Peyer's patch (tissue), 4 donors: Measurements from ENCODE around the gene RBBP8. TPM values are rescaled to one million over a fixed set of nuclear protein-coding genes. Genes with fewer than 3 reads are reported as not detected.
A peak's percentile ranks its signal among the peaks of the same experiment; 100 is the strongest.

Experiments used
- DNase-seq, 3 donors: peaks; one replicate each; pipeline ENCODE4 v3.0.0-alpha.2; 2017 to 2019
- H3K27ac ChIP-seq, 4 donors: fragments of 200-600 bp; sonication (generic); one replicate each; pipeline ENCODE4 v1.5.1; 2016 to 2019
- H3K27me3 ChIP-seq, 2 donors: fragments of 200-600 bp; sonication (generic); one replicate each; pipeline ENCODE4 v1.5.1; 2019
- H3K36me3 ChIP-seq, 3 donors: fragments of 200-600 bp; sonication (generic); one replicate each; pipeline ENCODE4 v1.5.1; 2016 to 2019
- H3K4me1 ChIP-seq, 4 donors: fragments of 200-600 bp; sonication (generic); one replicate each; pipeline ENCODE4 v1.5.1; 2016 to 2019
- H3K4me3 ChIP-seq, 4 donors: fragments of 200-600 bp; sonication (generic); 1 replicate in 3 of 4; 2 replicates in 1 of 4; pipeline ENCODE4 v1.5.1; 2016 to 2019; ENCODE audit warnings: mild to moderate bottlenecking in 1 of 4
- H3K9me3 ChIP-seq, 4 donors: fragments of 200-600 bp; sonication (generic); one replicate each; pipeline ENCODE4 v1.5.1; 2016 to 2019; ENCODE audit warnings: mild to moderate bottlenecking in 1 of 4
- POLR2A ChIP-seq, 2 donors: fragments of 450-650 bp; IDR thresholded peaks; one replicate each; pipeline ENCODE4 v1.5.1; 2017; ENCODE audit warnings: antibody characterized with exemption in 2 of 2, mild to moderate bottlenecking in 2 of 2, moderate library complexity in 2 of 2
- small RNA-seq, 2 donors: library from RNA; depleted of rRNA; stranded (forward); fragments of <200 nt; gene quantifications; one replicate each; pipeline ENCODE3, GENCODE V24; 2016
- total RNA-seq, 4 donors: library from RNA; depleted of rRNA; stranded (reverse); fragments of >200 nt; gene quantifications; one replicate each; pipeline ENCODE4 v1.1.0, GENCODE V29; 2016
- TF ChIP-seq, protein P1 (sequence below), 6 experiments: fragments of 450-650 bp in 4 of 6; fragments of 200-600 bp in 2 of 6; sonication (generic) in 1 of 6; IDR thresholded peaks; one replicate each; pipeline ENCODE4 v1.5.1; 2017 to 2019; ENCODE audit warnings: antibody characterized with exemption in 6 of 6, mild to moderate bottlenecking in 3 of 6, moderate library complexity in 1 of 6

RBBP8 gene
- total RNA-seq, 4 donors from 2014 or later: 45.4 to 74.1 (median 52.7) TPM

DNA sequence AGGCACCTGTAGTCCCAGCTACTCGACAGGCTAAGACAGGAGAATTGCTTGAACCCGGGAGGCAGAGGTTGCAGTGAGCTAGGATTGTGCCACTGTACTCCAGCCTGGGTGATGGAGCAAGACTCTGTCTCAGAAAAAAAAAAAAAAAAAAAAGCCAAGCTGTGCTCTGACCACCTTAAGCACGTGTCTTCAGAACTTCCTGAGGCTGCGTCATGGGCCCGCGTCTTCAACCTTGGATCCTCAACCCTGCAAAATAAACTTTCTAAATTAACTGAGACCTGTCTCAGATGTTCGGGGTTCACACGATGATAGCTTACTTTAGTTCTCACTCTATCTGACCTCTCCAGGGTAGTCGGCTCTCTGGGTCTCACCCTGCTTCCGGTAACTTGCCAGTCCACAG is 136.4 kb downstream of the RBBP8 start:
- Histone ChIP-seq H3K4me3 (no peak overlapping the region), H3K27ac (peak overlapping the region in 3 of 4 donors; percentile 25 to 44 (median 35)), H3K9me3 (no peaks in the 10 kb centered on the region), H3K4me1 (peaks cover 0 to 7% (median 0%) of the 10 kb centered on the region in 4 donors), H3K36me3 (no peaks in the 10 kb centered on the region), H3K27me3 (no peaks in the 10 kb centered on the region)
- peak in 2 of 3 donors; percentile 29 to 55 for DNase-seq
- no peak for TF ChIP-seq POLR2A (IDR thresholded peaks at IDR 0.05)
- TF ChIP-seq, protein P1, sequence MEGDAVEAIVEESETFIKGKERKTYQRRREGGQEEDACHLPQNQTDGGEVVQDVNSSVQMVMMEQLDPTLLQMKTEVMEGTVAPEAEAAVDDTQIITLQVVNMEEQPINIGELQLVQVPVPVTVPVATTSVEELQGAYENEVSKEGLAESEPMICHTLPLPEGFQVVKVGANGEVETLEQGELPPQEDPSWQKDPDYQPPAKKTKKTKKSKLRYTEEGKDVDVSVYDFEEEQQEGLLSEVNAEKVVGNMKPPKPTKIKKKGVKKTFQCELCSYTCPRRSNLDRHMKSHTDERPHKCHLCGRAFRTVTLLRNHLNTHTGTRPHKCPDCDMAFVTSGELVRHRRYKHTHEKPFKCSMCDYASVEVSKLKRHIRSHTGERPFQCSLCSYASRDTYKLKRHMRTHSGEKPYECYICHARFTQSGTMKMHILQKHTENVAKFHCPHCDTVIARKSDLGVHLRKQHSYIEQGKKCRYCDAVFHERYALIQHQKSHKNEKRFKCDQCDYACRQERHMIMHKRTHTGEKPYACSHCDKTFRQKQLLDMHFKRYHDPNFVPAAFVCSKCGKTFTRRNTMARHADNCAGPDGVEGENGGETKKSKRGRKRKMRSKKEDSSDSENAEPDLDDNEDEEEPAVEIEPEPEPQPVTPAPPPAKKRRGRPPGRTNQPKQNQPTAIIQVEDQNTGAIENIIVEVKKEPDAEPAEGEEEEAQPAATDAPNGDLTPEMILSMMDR (IDR thresholded peaks at IDR 0.05): no peak

DNA sequence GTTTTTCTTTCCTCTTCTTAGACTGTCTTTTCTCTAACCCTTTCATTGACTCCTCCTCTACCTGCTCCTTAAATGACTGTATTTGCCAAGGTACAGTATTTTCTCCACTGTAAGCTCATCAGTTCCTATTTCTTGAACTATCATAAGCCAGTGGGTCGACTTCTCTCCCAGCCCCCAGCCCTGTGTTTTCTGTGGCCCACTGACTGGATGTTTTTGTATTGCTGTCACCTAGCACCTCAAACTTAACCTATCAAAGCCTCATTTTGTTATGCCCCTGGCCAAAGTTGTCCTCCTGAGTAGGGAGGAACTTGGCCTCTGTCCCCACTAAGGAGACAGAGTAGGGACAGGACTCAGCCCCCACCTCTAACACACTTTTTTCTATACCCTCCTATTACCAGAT is 136.8 kb downstream of the RBBP8 start:
- Histone ChIP-seq H3K36me3 (no peaks in the 10 kb centered on the region), H3K9me3 (no peaks in the 10 kb centered on the region), H3K27me3 (no peaks in the 10 kb centered on the region), H3K4me1 (peaks cover 0 to 7% (median 0%) of the 10 kb centered on the region in 4 donors), H3K4me3 (no peak overlapping the region), H3K27ac (peak overlapping the region in 3 of 4 donors; percentile 25 to 44 (median 35))
- no peak for DNase-seq
- no peak for TF ChIP-seq POLR2A (IDR thresholded peaks at IDR 0.05)
- TF ChIP-seq, protein P1 (IDR thresholded peaks at IDR 0.05): no peak

DNA sequence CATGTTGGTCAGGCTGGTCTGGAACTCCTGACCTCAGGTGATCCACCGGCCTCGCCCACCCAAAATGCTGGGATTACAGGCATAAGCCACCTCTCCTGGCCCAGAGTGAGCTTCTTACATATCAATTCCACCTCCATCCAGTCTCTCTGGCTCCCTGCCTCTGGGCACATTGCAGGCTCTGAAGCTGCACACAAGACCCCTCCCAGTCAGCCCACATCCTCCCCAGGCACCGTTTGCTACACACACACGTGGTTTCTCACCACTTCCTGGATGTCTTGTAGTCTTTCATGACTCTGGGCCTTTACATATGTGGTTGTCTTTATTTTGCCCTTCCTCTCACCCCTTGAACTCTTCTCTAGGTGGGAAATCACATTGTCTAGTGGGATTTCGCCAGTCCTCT is 138.2 kb downstream of the RBBP8 start:
- H3K27ac ChIP-seq: peak overlapping the region in 3 of 4 donors; percentile 30 to 68 (median 52)
- H3K27me3 ChIP-seq: no peaks in the 10 kb centered on the region
- H3K4me3 ChIP-seq: no peak overlapping the region
- H3K4me1 ChIP-seq: peaks cover 0 to 7% (median 0%) of the 10 kb centered on the region in 4 donors
- TF ChIP-seq, protein P1 (IDR thresholded peaks at IDR 0.05): no peak
- TF ChIP-seq POLR2A (IDR thresholded peaks at IDR 0.05): no peak
- no peaks in the 10 kb centered on the region for H3K9me3 ChIP-seq
- DNase-seq: peak in 2 of 3 donors; percentile 93
- no peaks in the 10 kb centered on the region for H3K36me3 ChIP-seq

DNA sequence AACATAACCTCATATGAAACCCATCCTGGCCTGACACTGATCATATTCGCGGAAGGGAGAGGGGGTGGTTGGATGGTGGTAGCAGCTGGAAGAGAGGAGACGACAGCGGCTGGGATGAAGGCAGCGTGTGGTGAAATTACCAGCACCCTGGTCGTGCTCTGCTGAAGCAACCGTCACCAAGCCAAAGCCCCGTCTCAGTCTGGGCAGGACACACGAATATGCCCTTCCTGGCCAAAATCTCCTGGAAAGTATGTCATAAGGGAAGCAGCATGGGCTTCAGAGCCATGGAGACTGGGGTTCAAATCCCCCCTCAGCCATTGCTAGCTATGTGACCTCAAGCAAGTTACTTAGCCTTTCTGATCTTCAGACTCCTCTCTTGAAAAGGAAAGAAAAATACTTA is 139.0 kb downstream of the RBBP8 start:
- peaks cover 0 to 7% (median 0%) of the 10 kb centered on the region in 4 donors for H3K4me1 ChIP-seq
- peak overlapping the region in 2 of 4 donors; percentile 20 to 68 for H3K27ac ChIP-seq
- no peaks in the 10 kb centered on the region for H3K9me3 ChIP-seq
- TF ChIP-seq, protein P1 (IDR thresholded peaks at IDR 0.05): no peak
- no peak for TF ChIP-seq POLR2A (IDR thresholded peaks at IDR 0.05)
- no peaks in the 10 kb centered on the region for H3K36me3 ChIP-seq
- H3K27me3 ChIP-seq: no peaks in the 10 kb centered on the region
- DNase-seq: peak in 1 of 3 donors; percentile 34
- H3K4me3 ChIP-seq: no peak overlapping the region

DNA sequence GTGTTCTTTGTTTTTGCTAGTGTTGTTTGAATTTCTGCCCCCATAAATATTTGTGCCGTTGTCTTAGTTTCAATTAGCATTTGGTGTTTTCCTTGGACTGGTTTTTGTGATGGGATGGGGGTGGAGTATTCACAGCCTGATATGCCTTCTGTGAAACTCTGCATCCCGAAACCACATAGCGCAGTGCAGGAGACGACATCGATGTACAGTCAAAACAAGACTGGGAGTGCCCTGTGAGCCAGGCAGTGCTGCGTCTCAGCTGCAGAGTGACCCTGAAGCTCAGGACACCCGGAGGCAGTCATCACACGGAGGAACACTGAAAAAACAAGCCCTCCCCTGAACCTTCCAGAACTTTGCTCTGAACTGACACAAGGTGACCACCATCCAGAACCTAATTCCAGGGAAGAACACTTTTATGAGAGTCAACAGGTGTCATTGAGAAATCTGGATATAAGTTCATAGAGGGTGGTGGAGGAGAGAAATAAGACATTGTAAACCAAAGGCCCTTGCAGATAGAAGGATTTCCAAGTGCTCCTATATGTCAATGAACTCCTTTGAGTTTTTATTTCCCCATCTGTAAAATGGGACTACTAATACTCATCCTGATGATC is 141.0 kb downstream of the RBBP8 start:
- Histone ChIP-seq H3K4me3 (no peak overlapping the region), H3K9me3 (no peaks in the 10 kb centered on the region), H3K36me3 (no peaks in the 10 kb centered on the region), H3K27ac (no peak overlapping the region), H3K4me1 (peaks cover 0 to 15% (median 3%) of the 10 kb centered on the region in 4 donors), H3K27me3 (no peaks in the 10 kb centered on the region)
- no peak for TF ChIP-seq POLR2A (IDR thresholded peaks at IDR 0.05)
- TF ChIP-seq, protein P1 (IDR thresholded peaks at IDR 0.05): no peak
- peak in 1 of 3 donors; percentile 42 for DNase-seq

Small RNA genes lying within 50 kb of the gene (small RNA-seq; reads per million reads assigned to genes)
- gene RF00019: 0 reads per million in 2 donors
- gene RN7SL745P: 0 reads per million in 2 donors

Other genes starting within 250 kb of the RBBP8 start
- 10 to 100 TPM in 3 of 4 donors, 1 to 10 TPM in 1; 6.6 to 28.5 (median 19.5) TPM for gene CABLES1, start 202.2 kb downstream of the RBBP8 start, total RNA-seq